Left renal pelvis (tissue), 4 donors: ENCODE results near the gene CCL7. TPM values are rescaled to one million over a fixed set of nuclear protein-coding genes. Genes with fewer than 3 reads are reported as not detected.

Source experiments
- DNase-seq, 4 donors: peaks; one replicate each; pipeline ENCODE4 v3.0.0-alpha.2; 2013; ENCODE audit warnings: low read depth in 4 of 4, low spot score in 3 of 4
- polyA plus RNA-seq, 4 donors: library from polyadenylated mRNA; unstranded; fragments of 120-200 nt; gene quantifications; one replicate each; pipeline ENCODE4 v1.2.1, GENCODE V29; 2013; ENCODE audit not compliant: insufficient read length in 4 of 4

The CCL7 gene
- polyA plus RNA-seq, 4 donors = not detected

- no peak for DNase-seq
Measured at GRCh38 chr17:34283571-34283970, 13.6 kb downstream of the CCL7 start.

GRCh38 chr17:34285286-34285792 lies 15.3 kb downstream of the CCL7 start, which contains the start of gene CCL11:
TSS of gene CCL11 (plus strand) at chr17:34285742. CDS start at chr17:34285809, 67 bp downstream.
- peak in 3 of 4 donors; percentile 16 to 31 (median 25) for DNase-seq

- no peak for DNase-seq
Measured at GRCh38 chr17:34287875-34288274, 17.9 kb downstream of the CCL7 start.

- no peak for DNase-seq
Measured at GRCh38 chr17:34290586-34290985, 20.6 kb downstream of the CCL7 start.

- no peak for DNase-seq
Measured at GRCh38 chr17:34291721-34292348, 21.8 kb downstream of the CCL7 start.

GRCh38 chr17:34299027-34299426 lies 29.0 kb downstream of the CCL7 start:
- DNase-seq = no peak

GRCh38 chr17:34299956-34300577 lies 30.0 kb downstream of the CCL7 start:
- DNase-seq = no peak

- no peak for DNase-seq
Measured at GRCh38 chr17:34300652-34301370, 30.8 kb downstream of the CCL7 start.

- no peak for DNase-seq
Measured at GRCh38 chr17:34301986-34302385, 32.0 kb downstream of the CCL7 start.

GRCh38 chr17:34302636-34303035 lies 32.6 kb downstream of the CCL7 start:
- no peak for DNase-seq

GRCh38 chr17:34303606-34304005 lies 33.6 kb downstream of the CCL7 start:
- no peak for DNase-seq

GRCh38 chr17:34305061-34305460 lies 35.0 kb downstream of the CCL7 start:
- DNase-seq = no peak

- DNase-seq = no peak
Measured at GRCh38 chr17:34305606-34306005, 35.6 kb downstream of the CCL7 start.

GRCh38 chr17:34306466-34306865 lies 36.4 kb downstream of the CCL7 start:
- DNase-seq = no peak

- DNase-seq = no peak
Measured at GRCh38 chr17:34307110-34307509, 37.1 kb downstream of the CCL7 start.

GRCh38 chr17:34308371-34308770 lies 38.4 kb downstream of the CCL7 start:
- DNase-seq = no peak

GRCh38 chr17:34311291-34311690 lies 41.3 kb downstream of the CCL7 start:
- no peak for DNase-seq

- DNase-seq = peak in 2 of 4 donors; percentile 43 to 44
Measured at GRCh38 chr17:34312080-34312479, 42.1 kb downstream of the CCL7 start.

GRCh38 chr17:34313164-34313563 lies 43.1 kb downstream of the CCL7 start:
- no peak for DNase-seq

GRCh38 chr17:34314279-34314678 lies 44.3 kb downstream of the CCL7 start:
- DNase-seq = no peak

GRCh38 chr17:34318474-34318873 lies 48.5 kb downstream of the CCL7 start:
- no peak for DNase-seq
